MCF 10A (cell line): ENCODE results near the gene PSMB1. TPM values are rescaled to one million over a fixed set of nuclear protein-coding genes. Genes with fewer than 3 reads are reported as not detected.
A peak's percentile ranks its signal among the peaks of the same experiment; 100 is the strongest.

Source experiments
- BruUV-seq: library from RNA; stranded (reverse); fragments of 400-500 nt; replicated peaks from 2 replicates; lab custom pipeline; 2021; lab: Mats Ljungman, UMichigan
- CTCF ChIA-PET: fragments of 300-600 bp; sonication (Branson Sonifier 250); formaldehyde crosslinking; extraction: SDS; loops from one replicate; lab custom pipeline; 2021; ENCODE audit warnings: antibody characterized with exemption, inconsistent platforms; lab: Yijun Ruan, JAX
- POLR2A ChIA-PET: fragments of 300-600, 350-650 bp; sonication (Branson Sonifier 250); formaldehyde crosslinking; extraction: SDS; loops from one replicate; lab custom pipeline; 2020; ENCODE audit warnings: antibody characterized with exemption, inconsistent platforms; lab: Yijun Ruan, JAX
- DNase-seq: peaks from one replicate; pipeline ENCODE4 v3.0.0-alpha.2; 2018; ENCODE audit not compliant: unreplicated experiment
- H3K27ac Mint-ChIP-seq: one replicate; pipeline ENCODE4 v1.8.0; 2022; ENCODE audit warnings: mild to moderate bottlenecking, low read depth, mixed read lengths; ENCODE audit not compliant: unreplicated experiment
- H3K27me3 Mint-ChIP-seq: one replicate; pipeline ENCODE4 v1.8.0; 2022; ENCODE audit warnings: mixed read lengths; ENCODE audit not compliant: insufficient read depth, unreplicated experiment
- H3K36me3 Mint-ChIP-seq: one replicate; pipeline ENCODE4 v1.8.0; 2022; ENCODE audit warnings: mild to moderate bottlenecking, moderate library complexity, mixed read lengths; ENCODE audit not compliant: insufficient read depth, unreplicated experiment
- H3K4me1 Mint-ChIP-seq: one replicate; pipeline ENCODE4 v1.8.0; 2022; ENCODE audit warnings: mixed read lengths; ENCODE audit not compliant: insufficient read depth, unreplicated experiment
- H3K4me3 Mint-ChIP-seq: one replicate; pipeline ENCODE4 v1.8.0; 2022; ENCODE audit warnings: mild to moderate bottlenecking, moderate library complexity, mixed read lengths; ENCODE audit not compliant: unreplicated experiment
- H3K9me3 Mint-ChIP-seq: one replicate; pipeline ENCODE4 v1.8.0; 2022; ENCODE audit warnings: mixed read lengths; ENCODE audit not compliant: unreplicated experiment
- intact Hi-C: fragments of 100-400 bp; cut with micrococcal nuclease; formaldehyde crosslinking; loops from 2 replicates; pipeline ENCODE4 v1.14.1; 2022
- total RNA-seq: library from RNA; stranded (reverse); gene quantifications from 2 replicates; pipeline ENCODE4 v1.2.3, GENCODE V29; 2022
- TF ChIP-seq, protein P1 (sequence below): fragments of 200-600 bp; IDR thresholded peaks from one replicate; pipeline ENCODE4 v1.8.0; 2022; ENCODE audit warnings: antibody characterized with exemption, mild to moderate bottlenecking; ENCODE audit not compliant: unreplicated experiment

PSMB1 gene
- total RNA-seq, 1 experiment from 2014 or later, result 161 TPM

GRCh38 chr6:170575250-170575649, 22.1 kb upstream of the PSMB1 start:
- Mint-ChIP-seq H3K9me3 (no peaks in the 10 kb centered on the region), H3K27me3 (no peaks in the 10 kb centered on the region), H3K4me1 (no peaks in the 10 kb centered on the region), H3K27ac (no peak overlapping the region), H3K36me3 (peaks cover 64% of the 10 kb centered on the region), H3K4me3 (no peak overlapping the region)
- no TSS peak for BruUV-seq
- no peak for DNase-seq
- ChIA-PET CTCF (interaction anchor here (0.8 to 1.2 kb wide), 3 partner anchors 8 to 13 kb away, joined by 4 to 6 read pairs (median 4); no protein-coding TSS in a partner anchor), POLR2A (interaction anchor here (0.6 to 2.0 kb wide), 4 partner anchors 9 to 34 kb away, joined by 3 to 16 read pairs (median 5); partner anchors contain the start of genes PDCD2 and TBP)
- intact Hi-C loops, result no loop called here
- TF ChIP-seq, protein P1, sequence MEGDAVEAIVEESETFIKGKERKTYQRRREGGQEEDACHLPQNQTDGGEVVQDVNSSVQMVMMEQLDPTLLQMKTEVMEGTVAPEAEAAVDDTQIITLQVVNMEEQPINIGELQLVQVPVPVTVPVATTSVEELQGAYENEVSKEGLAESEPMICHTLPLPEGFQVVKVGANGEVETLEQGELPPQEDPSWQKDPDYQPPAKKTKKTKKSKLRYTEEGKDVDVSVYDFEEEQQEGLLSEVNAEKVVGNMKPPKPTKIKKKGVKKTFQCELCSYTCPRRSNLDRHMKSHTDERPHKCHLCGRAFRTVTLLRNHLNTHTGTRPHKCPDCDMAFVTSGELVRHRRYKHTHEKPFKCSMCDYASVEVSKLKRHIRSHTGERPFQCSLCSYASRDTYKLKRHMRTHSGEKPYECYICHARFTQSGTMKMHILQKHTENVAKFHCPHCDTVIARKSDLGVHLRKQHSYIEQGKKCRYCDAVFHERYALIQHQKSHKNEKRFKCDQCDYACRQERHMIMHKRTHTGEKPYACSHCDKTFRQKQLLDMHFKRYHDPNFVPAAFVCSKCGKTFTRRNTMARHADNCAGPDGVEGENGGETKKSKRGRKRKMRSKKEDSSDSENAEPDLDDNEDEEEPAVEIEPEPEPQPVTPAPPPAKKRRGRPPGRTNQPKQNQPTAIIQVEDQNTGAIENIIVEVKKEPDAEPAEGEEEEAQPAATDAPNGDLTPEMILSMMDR, result peak; percentile 21

- Mint-ChIP-seq H3K36me3 (peaks cover 58% of the 10 kb centered on the region), H3K9me3 (no peaks in the 10 kb centered on the region), H3K27ac (no peak overlapping the region), H3K4me3 (no peak overlapping the region), H3K4me1 (no peaks in the 10 kb centered on the region), H3K27me3 (no peaks in the 10 kb centered on the region)
- ChIA-PET CTCF (interaction anchor here (0.8 kb wide), 1 partner anchor 16 kb away, joined by 4 read pairs; no protein-coding TSS in a partner anchor), POLR2A (interaction anchor here (1.0 kb wide), 1 partner anchor 9 kb away, joined by 3 read pairs; no protein-coding TSS in a partner anchor)
- TF ChIP-seq, protein P1, result no peak
- intact Hi-C loops, result no loop called here
- no peak for DNase-seq
- no TSS peak for BruUV-seq
Observed at GRCh38 chr6:170572704-170573466, 19.8 kb upstream of the PSMB1 start.

- Mint-ChIP-seq H3K36me3 (peaks cover 72% of the 10 kb centered on the region), H3K9me3 (no peaks in the 10 kb centered on the region), H3K4me1 (no peaks in the 10 kb centered on the region), H3K4me3 (no peak overlapping the region), H3K27me3 (no peaks in the 10 kb centered on the region), H3K27ac (no peak overlapping the region)
- no TSS peak for BruUV-seq
- intact Hi-C loops, result no loop called here
- ChIA-PET CTCF (interaction anchor here (0.8 to 1.0 kb wide), 2 partner anchors 9 to 19 kb away, joined by 3 to 5 read pairs; partner anchors contain the start of gene PDCD2), POLR2A (interaction anchor here (0.7 to 1.7 kb wide), 2 partner anchors 12 to 19 kb away, joined by 3 to 13 read pairs; partner anchors contain the start of genes PDCD2 and PSMB1)
- TF ChIP-seq, protein P1, result no peak
- no peak for DNase-seq
Observed at GRCh38 chr6:170564936-170565530, 11.9 kb upstream of the PSMB1 start.

- BruUV-seq, result no TSS peak
- ChIA-PET POLR2A (interaction anchor here (0.7 kb wide), 1 partner anchor 758 kb away, joined by 3 read pairs; no protein-coding TSS in a partner anchor), CTCF (interaction anchor here (0.7 kb wide), 1 partner anchor 852 kb away, joined by 4 read pairs; no protein-coding TSS in a partner anchor)
- peaks cover 5% of the 10 kb centered on the region for H3K4me1 Mint-ChIP-seq
- TF ChIP-seq, protein P1, result no peak
- H3K36me3 Mint-ChIP-seq, result peaks cover 77% of the 10 kb centered on the region
- DNase-seq, result no peak
- intact Hi-C loops, result no loop called here
- no peak overlapping the region for H3K4me3 Mint-ChIP-seq
- H3K9me3 Mint-ChIP-seq, result no peaks in the 10 kb centered on the region
- H3K27ac Mint-ChIP-seq, result peak overlapping the region; percentile 59
- no peaks in the 10 kb centered on the region for H3K27me3 Mint-ChIP-seq
Observed at GRCh38 chr6:170561555-170561954, 8.4 kb upstream of the PSMB1 start.
